IMR-90 (cell line): ENCODE results near the gene RFTN1. TPM values are rescaled to one million over a fixed set of nuclear protein-coding genes. Genes with fewer than 3 reads are reported as not detected.

Experiments
- ATAC-seq: fragments of 200-7000 bp; cut with Tn5 transposase; 2 replicates; pipeline ENCODE4 v1.9.1; 2020; ENCODE audit warnings: low read depth, mild to moderate bottlenecking, moderate library complexity
- BruUV-seq: library from RNA; stranded (reverse); fragments of 400-500 nt; replicated peaks from 2 replicates; lab custom pipeline; 2021; lab: Mats Ljungman, UMichigan
- CTCF ChIA-PET: fragments of 300-600 bp; formaldehyde crosslinking; extraction: SDS; loops from one replicate; lab custom pipeline; 2021; ENCODE audit warnings: antibody characterized with exemption; lab: Yijun Ruan, JAX
- POLR2A ChIA-PET: fragments of 300-600 bp; sonication (Branson Sonifier 250); formaldehyde crosslinking; loops from one replicate; lab custom pipeline; 2022; ENCODE audit warnings: antibody characterized with exemption; ENCODE audit not compliant: unreplicated experiment; lab: Charles Lee
- DNase-seq: peaks from one replicate; pipeline ENCODE4 v3.0.0; 2013
- H2AFZ ChIP-seq: replicated peaks from 2 replicates; pipeline ENCODE3; 2013; ENCODE audit warnings: low read length, mild to moderate bottlenecking; ENCODE audit not compliant: poor library complexity
- H2AK5ac ChIP-seq: 2 replicates; pipeline ENCODE4 v1.6.1; 2013; ENCODE audit warnings: low read depth, low read length, inconsistent platforms
- H2AK9ac ChIP-seq: replicated peaks from 2 replicates; pipeline ENCODE3; 2013; ENCODE audit warnings: mild to moderate bottlenecking, low read depth, low read length, moderate library complexity; ENCODE audit not compliant: poor library complexity
- H2BK120ac ChIP-seq: 2 replicates; pipeline ENCODE4 v1.6.1; 2013; ENCODE audit warnings: low read depth, low read length, inconsistent platforms
- H2BK15ac ChIP-seq: 3 replicates; pipeline ENCODE4 v1.6.1; 2013; ENCODE audit warnings: low read depth, low read length, inconsistent platforms
- H2BK20ac ChIP-seq: 2 replicates; pipeline ENCODE4 v1.6.1; 2013; ENCODE audit warnings: low read depth, mild to moderate bottlenecking, inconsistent platforms, low read length, moderate library complexity
- H2BK5ac ChIP-seq: 2 replicates; pipeline ENCODE4 v1.6.1; 2013; ENCODE audit warnings: mild to moderate bottlenecking, low read depth, low read length, inconsistent platforms; ENCODE audit not compliant: poor library complexity, severe bottlenecking
- H3K14ac ChIP-seq: replicated peaks from 2 replicates; pipeline ENCODE4 v1.6.1; 2013; ENCODE audit warnings: low read depth, low read length, inconsistent platforms
- H3K18ac ChIP-seq: 2 replicates; pipeline ENCODE4 v1.6.1; 2013; ENCODE audit warnings: low read depth, low read length, control low read depth
- H3K23ac ChIP-seq: 2 replicates; pipeline ENCODE4 v1.6.1; 2013; ENCODE audit warnings: low read depth, low read length, inconsistent platforms
- H3K27ac ChIP-seq: 2 replicates; pipeline ENCODE4 v1.5.1; 2013; ENCODE audit warnings: mild to moderate bottlenecking, control low read depth, low read length; ENCODE audit not compliant: insufficient read depth
- H3K27me3 ChIP-seq: 2 replicates; pipeline ENCODE4 v1.6.1; 2013; ENCODE audit warnings: low read length; ENCODE audit not compliant: control insufficient read depth, insufficient read depth
- H3K36me3 ChIP-seq: 2 replicates; pipeline ENCODE4 v1.6.1; 2013; ENCODE audit warnings: low read length, mixed read lengths; ENCODE audit not compliant: control insufficient read depth, insufficient read depth
- H3K4ac ChIP-seq: 2 replicates; pipeline ENCODE4 v1.6.1; 2013; ENCODE audit warnings: low read depth, low read length, inconsistent platforms
- H3K4me1 ChIP-seq: 2 replicates; pipeline ENCODE4 v1.6.1; 2013; ENCODE audit warnings: low read length, mixed read lengths; ENCODE audit not compliant: control insufficient read depth, insufficient read depth
- H3K4me2 ChIP-seq: 2 replicates; pipeline ENCODE4 v1.6.1; 2013; ENCODE audit warnings: low read depth, mild to moderate bottlenecking, control low read depth, low read length, moderate library complexity
- H3K4me3 ChIP-seq: 2 replicates; pipeline ENCODE4 v1.5.1; 2013; ENCODE audit warnings: low read depth, mild to moderate bottlenecking, control low read depth, low read length, moderate library complexity; ENCODE audit not compliant: insufficient read depth
- H3K56ac ChIP-seq: 2 replicates; pipeline ENCODE4 v1.6.1; 2013; ENCODE audit warnings: low read length, inconsistent platforms; ENCODE audit not compliant: insufficient read depth; ENCODE audit errors: extremely low read depth
- H3K79me1 ChIP-seq, 2 experiments: 2 replicates each; pipeline ENCODE4 v1.6.1; 2013; ENCODE audit warnings: low read length in 2 of 2, inconsistent platforms in 1 of 2, low read depth in 1 of 2
- H3K9ac ChIP-seq: 2 replicates; pipeline ENCODE4 v1.6.1; 2013; ENCODE audit warnings: low read depth, low read length, control low read depth
- H3K9me1 ChIP-seq: 2 replicates; pipeline ENCODE4 v1.6.1; 2013; ENCODE audit warnings: low read length, inconsistent platforms; ENCODE audit not compliant: insufficient read depth
- H3K9me3 ChIP-seq: 2 replicates; pipeline ENCODE4 v1.6.1; 2013; ENCODE audit warnings: low read length; ENCODE audit not compliant: control insufficient read depth, insufficient read depth
- H4K20me1 ChIP-seq: 2 replicates; pipeline ENCODE4 v1.6.1; 2013; ENCODE audit warnings: low read length, inconsistent platforms; ENCODE audit not compliant: insufficient read depth
- H4K5ac ChIP-seq: 2 replicates; pipeline ENCODE4 v1.6.1; 2013; ENCODE audit warnings: mild to moderate bottlenecking, low read depth, low read length, control low read depth
- H4K8ac ChIP-seq, 2 experiments: 2 replicates each; pipeline ENCODE4 v1.6.1; 2013; ENCODE audit warnings: low read depth in 2 of 2, low read length in 2 of 2, control low read depth in 1 of 2, inconsistent platforms in 1 of 2
- H4K91ac ChIP-seq: 2 replicates; pipeline ENCODE4 v1.6.1; 2013; ENCODE audit warnings: low read depth, low read length, inconsistent platforms; ENCODE audit not compliant: insufficient read depth
- ELK1 ChIP-seq: fragments of 150-350 bp; IDR thresholded peaks from 2 replicates; pipeline ENCODE4 v1.6.1; 2016; ENCODE audit warnings: low read depth, mild to moderate bottlenecking, low read length, moderate library complexity, borderline replicate concordance
- MAZ ChIP-seq: IDR thresholded peaks from 2 replicates; pipeline ENCODE4 v1.6.1; 2012; ENCODE audit warnings: low read depth, mild to moderate bottlenecking, low read length, improper control_type of control experiment, moderate library complexity, borderline replicate concordance
- MXI1 ChIP-seq: IDR thresholded peaks from 2 replicates; pipeline ENCODE4 v1.6.1; 2012; ENCODE audit warnings: low read depth, mild to moderate bottlenecking, low read length, moderate library complexity, borderline replicate concordance
- RAD21 ChIP-seq: IDR thresholded peaks from 2 replicates; pipeline ENCODE4 v1.6.1; 2012; ENCODE audit warnings: low read length, improper control_type of control experiment
- USF2 ChIP-seq: fragments of 150-350 bp; IDR thresholded peaks from 2 replicates; pipeline ENCODE4 v1.6.1; 2017; ENCODE audit warnings: mild to moderate bottlenecking, antibody characterized with exemption, low read length, low read depth
- WGBS, 2 experiments: methylation state at CpG; one replicate each; pipeline versions ENCODE4 v1.1.5 to v1.1.7; 2013; ENCODE audit warnings: missing lambda C conversion rate in 2 of 2; ENCODE audit not compliant: insufficient read length in 1 of 2; ENCODE audit errors: extremely low coverage in 2 of 2; 5-methylcytosine and 5-hydroxymethylcytosine counted together
- dilution Hi-C: fragments of 300-500 bp; cut with HindIII; formaldehyde crosslinking; loops from one replicate; pipeline ENCODE4 v1.14.3; 2018; ENCODE audit warnings: low sequenced_read_pairs; ENCODE audit not compliant: unreplicated experiment
- in situ Hi-C: fragments of 300-500 bp; cut with MboI; formaldehyde crosslinking; loops from 3 replicates; pipeline ENCODE4 v1.14.3; 2019; ENCODE audit warnings: low sequenced_read_pairs, inconsistent platforms, mixed read lengths
- intact Hi-C: fragments of 100-400 bp; cut with micrococcal nuclease; formaldehyde crosslinking; loops from 2 replicates; pipeline ENCODE4 v1.10.0; 2022
- polyA plus RNA-seq, 3 experiments: library from polyadenylated mRNA; depleted of rRNA; stranded (reverse); fragments of >200 nt; gene quantifications; 2 replicates each; pipeline ENCODE4 v1.2.3, GENCODE V29; 2012; ENCODE audit warnings: low replicate concordance in 1 of 3
- total RNA-seq: library from RNA; depleted of rRNA; stranded (reverse); fragments of >200 nt; gene quantifications from 2 replicates; pipeline ENCODE4 v1.2.3, GENCODE V29; 2012

RFTN1 gene
- total and polyA plus RNA-seq, 2 of the 4 experiments (the other 2 are of a cell fraction): 45.0 to 52.0 TPM

GRCh38 chr3:16363636-16364035 is 149.9 kb downstream of the RFTN1 start:
- H3K79me1 ChIP-seq: peaks cover 17 to 48% of the 10 kb centered on the region in 2 experiments
- H2BK120ac ChIP-seq: no peak overlapping the region
- no peak overlapping the region for H2AK9ac ChIP-seq
- 96% methylated on average over 4 of the region's 7 CpGs; no CpG with 5 or more reads in 1 of the 2 experiments for WGBS, 2 experiments
- H3K27me3 ChIP-seq: no peaks in the 10 kb centered on the region
- H4K91ac ChIP-seq: no peak overlapping the region
- no TSS peak for BruUV-seq
- H3K4me1 ChIP-seq: no peaks in the 10 kb centered on the region
- no peak overlapping the region for H2BK15ac ChIP-seq
- no peak overlapping the region for H4K8ac ChIP-seq
- no peak overlapping the region for H3K9ac ChIP-seq
- TF ChIP-seq RAD21 (no peak), MXI1 (no peak), MAZ (no peak), ELK1 (no peak), USF2 (no peak)
- no peak overlapping the region for H3K27ac ChIP-seq
- CTCF ChIA-PET: interaction anchor here (0.7 kb wide), 1 partner anchor 48 kb away, joined by 3 read pairs; no protein-coding TSS in a partner anchor
- peaks cover 15% of the 10 kb centered on the region for H3K9me1 ChIP-seq
- H2AFZ ChIP-seq: no peak overlapping the region
- ATAC-seq (no peak), DNase-seq (no peak)
- no peak overlapping the region for H3K18ac ChIP-seq
- in situ Hi-C loops: no loop called here
- no peak overlapping the region for H3K4me2 ChIP-seq
- H3K4ac ChIP-seq: no peak overlapping the region
- H3K14ac ChIP-seq: no peak overlapping the region
- dilution Hi-C loops: no loop called here
- POLR2A ChIA-PET: no interaction called here
- H3K4me3 ChIP-seq: no peak overlapping the region
- H2BK20ac ChIP-seq: no peak overlapping the region
- H3K36me3 ChIP-seq: peaks cover 40% of the 10 kb centered on the region
- intact Hi-C loops: no loop called here
- H2BK5ac ChIP-seq: no peak overlapping the region
- no peak overlapping the region for H3K23ac ChIP-seq
- H3K56ac ChIP-seq: no peak overlapping the region
- no peak overlapping the region for H2AK5ac ChIP-seq
- H4K20me1 ChIP-seq: no peaks in the 10 kb centered on the region; the same call in 1 of the 2 replicates
- H4K5ac ChIP-seq: no peak overlapping the region
- no peaks in the 10 kb centered on the region for H3K9me3 ChIP-seq
